ENCODE results near the gene SPHKAP.

- TF ChIP-seq CTCF (IDR thresholded peaks at IDR 0.05) (no peak), POLR2AphosphoS5 (IDR thresholded peaks at IDR 0.05) (no peak), POLR2A (IDR thresholded peaks at IDR 0.05) (no peak)
Measured at GRCh38 chr2:227942965-227943364, 238.5 kb downstream of the SPHKAP start.

Measured in transverse colon (tissue), 4 donors.